ENCODE measurements around the gene GLUD1. TPM values are rescaled to one million over a fixed set of nuclear protein-coding genes. Genes with fewer than 3 reads are reported as not detected.
A peak's percentile ranks its signal among the peaks of the same experiment; 100 is the strongest.
"Not testable (repeated sequence)": the region's sequence is repeated elsewhere in the genome, so short reads cannot be mapped to it uniquely, and the experiment has no call there.

GLUD1 gene
- total RNA-seq, result 213 TPM

DNA sequence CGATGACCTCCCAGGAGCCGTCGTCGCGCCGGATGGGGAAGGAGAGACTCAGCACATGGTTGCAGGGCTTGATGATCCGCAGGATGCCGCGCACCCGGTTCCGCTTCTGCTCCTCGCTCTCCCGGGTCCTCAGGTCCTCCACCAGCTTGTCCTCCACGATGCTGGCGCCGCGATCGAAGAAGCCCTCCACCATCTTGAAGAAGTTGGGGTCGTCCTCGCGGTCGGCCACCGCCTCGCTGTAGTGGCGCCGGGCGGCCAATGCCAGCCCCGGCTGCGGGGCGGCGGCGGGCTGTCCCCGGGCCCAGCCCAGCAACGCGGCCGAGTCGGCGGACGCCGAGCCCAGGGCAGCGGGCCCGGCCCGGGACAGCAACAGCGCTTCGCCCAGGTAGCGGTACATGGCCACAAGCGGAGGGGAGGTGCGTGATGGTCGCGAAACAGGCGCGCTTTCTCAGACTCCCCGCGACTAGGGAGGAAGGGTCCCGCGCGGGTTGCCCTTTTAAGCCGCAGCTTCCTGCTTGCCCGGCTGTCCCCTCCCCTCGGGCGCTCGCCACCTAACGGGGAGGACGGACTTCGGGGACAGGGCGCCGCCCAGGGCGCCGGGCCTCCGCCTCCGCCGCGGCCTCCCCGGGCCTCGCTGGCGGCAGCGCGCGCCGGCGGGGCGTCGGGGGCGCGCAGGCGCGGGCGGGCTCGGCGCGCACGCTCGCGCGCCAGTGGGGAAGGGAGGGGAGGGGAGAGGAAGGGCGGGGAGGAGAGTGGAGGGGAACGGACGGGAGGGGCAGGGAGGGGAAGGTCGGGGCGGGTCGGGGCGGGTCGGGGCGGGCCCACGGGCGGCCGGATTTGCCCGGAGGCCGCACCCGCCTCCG is at the start of gene GLUD1, which contains the start of gene SHLD2:
GLUD1 (minus strand) TSS at position 471 of the 863 bp plus-strand sequence; CDS start at position 397, 74 bp downstream.
SHLD2 (plus strand) TSS at position 834 of the 863 bp plus-strand sequence. CDS start 56,149 bp downstream, outside the sequence.
- FAIRE-seq, result no peak
- peak; percentile 88 to 93 for DNase-seq (ENCODE audit: low spot score in 2 of 2)

DNA sequence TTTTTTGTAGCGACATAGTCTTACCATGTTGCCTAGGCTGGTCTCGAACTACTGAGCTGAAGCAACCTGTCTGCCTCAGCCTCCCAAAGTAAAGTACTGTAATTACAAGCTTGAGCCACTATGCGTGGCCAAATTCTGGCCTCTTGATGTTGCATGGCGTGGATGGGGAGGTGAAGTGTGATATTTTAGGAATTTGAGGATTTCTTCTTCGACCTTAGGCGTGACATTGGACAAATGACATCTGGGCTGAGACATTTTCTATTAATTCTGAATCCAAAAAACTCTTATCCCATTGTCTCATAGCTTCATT is 48.4 kb upstream of the GLUD1 start:
- not testable (repeated sequence) for DNase-seq (ENCODE audit: low spot score in 2 of 2); FAIRE-seq

DNA sequence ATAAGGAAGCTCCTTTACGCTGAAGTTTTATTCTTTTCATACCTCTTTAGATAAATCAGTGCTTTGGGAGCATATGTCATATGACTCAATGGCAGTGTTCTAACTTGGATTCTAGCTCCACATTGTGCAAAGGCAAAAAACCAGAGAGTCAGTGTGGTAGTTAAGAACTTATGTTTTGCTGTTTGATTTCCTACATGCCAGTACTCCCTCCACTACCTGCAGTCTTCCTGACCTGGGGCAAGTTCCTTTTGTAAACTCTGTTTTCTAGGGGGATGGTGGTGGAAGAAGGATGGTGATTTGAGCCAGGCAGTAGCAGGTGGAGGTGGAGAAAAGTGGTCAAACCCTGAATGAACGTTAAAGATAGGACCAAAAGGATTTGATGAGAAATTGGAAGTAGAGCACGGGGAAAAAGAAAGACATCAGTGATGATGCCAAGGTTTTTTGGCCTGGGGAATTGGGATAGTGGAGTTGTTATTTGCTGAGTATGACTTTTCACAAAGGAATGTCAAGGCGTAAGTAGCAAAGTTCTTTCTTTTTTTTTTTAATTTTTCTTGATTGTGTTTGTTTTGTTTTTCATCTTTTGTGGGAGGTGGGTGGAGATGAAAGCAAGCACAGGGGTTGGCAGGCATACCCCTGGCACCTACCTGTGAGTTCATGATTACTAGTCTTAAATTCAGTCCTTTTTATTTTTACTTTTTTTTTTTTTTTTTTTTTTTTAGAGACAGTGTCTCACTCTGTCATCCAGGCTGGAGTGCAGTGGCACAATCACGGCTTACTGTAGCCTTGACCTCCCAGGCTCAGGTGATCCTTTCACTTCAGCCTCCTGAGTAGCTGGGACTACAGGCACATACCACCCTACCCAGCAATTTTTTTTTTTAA is 47.8 kb upstream of the GLUD1 start:
- FAIRE-seq; DNase-seq (ENCODE audit: low spot score in 2 of 2): not testable (repeated sequence)

DNA sequence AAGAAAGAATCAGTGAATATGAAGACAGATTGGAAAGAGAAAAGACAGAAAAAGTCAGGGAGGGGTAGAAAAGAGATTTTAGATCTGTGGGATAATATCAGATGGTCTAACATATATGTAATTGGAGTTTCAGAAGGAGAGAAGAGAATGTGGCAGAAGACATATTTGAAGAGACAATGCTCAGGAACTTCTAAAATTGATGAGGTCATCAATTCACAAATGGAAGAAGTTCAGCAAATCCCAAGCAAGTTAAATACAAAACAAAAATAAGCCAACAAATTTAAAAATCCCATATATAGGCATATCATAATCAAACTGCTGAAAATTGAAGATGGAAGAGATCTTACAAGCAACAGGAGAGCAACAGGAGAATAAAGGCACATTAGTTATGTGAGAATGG is 42.8 kb upstream of the GLUD1 start:
- DNase-seq (ENCODE audit: low spot score in 2 of 2); FAIRE-seq: not testable (repeated sequence)

DNA sequence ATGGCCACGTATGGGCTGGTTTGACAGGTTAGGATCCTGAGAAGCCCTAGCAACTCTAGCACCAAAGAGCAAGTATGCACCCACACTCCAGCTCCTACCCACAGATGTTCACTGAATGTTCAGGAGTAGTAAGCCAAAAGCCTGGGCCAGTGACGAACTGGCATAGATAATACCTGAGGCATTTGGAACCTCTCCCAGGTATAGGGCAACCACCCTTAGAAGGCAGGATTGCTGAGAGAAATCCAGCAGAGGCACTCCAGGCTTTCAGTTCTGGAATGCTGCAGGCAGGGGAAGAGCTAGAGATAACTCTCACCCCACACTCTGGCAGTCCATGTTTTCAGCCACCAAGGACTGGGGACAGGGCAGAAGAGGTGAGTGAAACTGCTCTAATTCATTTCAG is 39.8 kb upstream of the GLUD1 start:
- FAIRE-seq; DNase-seq (ENCODE audit: low spot score in 2 of 2): not testable (repeated sequence)

DNA sequence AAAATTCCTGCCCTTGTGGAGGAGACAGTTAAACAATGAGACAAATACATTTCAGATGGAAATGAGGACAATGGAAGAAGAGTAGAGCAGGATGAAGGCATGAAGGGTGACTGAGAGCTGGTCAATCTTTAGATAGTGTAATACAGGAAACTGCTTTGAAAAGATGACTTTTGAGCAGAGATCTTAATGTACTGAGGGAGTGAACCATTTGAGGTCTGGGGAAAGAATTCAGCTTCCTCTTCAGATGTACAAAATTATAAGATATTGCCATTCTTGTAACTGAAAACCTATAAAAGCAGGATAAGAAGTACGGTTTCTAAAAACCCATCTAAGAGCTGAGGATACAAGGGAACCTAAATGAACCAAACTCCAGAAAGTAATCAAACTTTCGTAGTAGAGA is 39.3 kb upstream of the GLUD1 start:
- not testable (repeated sequence) for DNase-seq (ENCODE audit: low spot score in 2 of 2); FAIRE-seq

DNA sequence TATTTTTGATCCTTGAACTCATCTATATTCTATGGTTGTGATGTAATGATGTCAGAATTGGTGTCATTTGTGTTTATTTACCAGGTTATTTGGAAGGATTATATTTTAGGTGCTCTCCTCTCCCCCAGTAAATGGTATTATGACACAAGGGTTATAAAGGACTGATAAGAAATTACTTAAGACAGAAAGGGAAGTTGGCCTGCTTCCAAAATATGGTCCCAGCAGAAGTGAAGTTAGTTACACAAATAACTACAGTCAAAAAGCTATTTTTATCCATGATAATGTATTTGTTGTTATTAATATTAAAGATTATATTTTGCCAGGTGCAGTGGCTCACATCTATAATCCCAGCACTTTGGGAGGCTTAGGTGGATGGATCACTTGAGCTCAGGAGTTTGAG is 37.5 kb upstream of the GLUD1 start:
- not testable (repeated sequence) for FAIRE-seq; DNase-seq (ENCODE audit: low spot score in 2 of 2)

DNA sequence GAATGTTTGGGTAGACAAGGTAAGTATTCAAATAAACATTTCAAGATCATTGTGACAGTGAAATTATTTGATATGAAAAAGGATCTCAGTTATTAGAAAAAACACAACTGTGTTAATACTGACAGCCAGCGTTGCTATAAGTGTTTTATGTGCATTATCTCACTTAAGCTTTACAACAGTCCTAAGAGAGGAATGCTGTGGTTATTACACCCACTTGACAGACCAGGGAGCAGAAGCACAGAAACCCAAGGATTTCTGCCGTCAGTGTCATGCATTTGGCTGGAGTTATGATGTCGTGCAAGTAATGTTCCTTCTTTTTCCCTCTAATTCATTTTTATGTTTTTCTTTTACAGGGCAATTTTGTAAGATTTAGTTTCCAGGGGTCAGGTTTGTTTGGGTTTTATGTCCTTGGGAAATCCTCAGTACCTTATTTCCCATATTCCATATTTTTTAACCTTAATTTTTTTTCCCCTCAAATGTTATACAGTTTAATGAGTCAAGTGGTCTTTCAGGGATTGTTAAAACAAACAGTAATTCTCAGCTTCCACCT is 33.0 kb upstream of the GLUD1 start:
- DNase-seq (ENCODE audit: low spot score in 2 of 2); FAIRE-seq: not testable (repeated sequence)

DNA sequence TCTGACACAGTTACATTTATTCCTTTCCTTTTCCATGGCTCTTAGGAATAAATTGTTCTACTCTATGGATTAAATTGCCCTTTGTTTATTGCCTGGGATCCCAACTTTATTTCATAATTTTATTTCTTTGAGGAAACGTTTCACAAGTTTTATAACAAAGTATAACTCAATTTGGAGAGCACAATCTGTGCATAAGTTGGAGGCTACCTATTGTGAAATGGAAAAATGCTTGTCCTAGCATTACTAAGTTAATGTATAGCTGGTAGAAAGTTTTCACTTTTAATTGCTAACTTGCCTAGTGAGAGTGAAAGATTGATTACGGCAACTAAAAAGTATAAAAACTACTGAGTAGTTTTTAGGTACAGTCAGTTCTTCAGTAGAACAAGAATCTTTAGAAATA is 32.4 kb upstream of the GLUD1 start:
- not testable (repeated sequence) for DNase-seq (ENCODE audit: low spot score in 2 of 2)
- FAIRE-seq, result peak; percentile 58

DNA sequence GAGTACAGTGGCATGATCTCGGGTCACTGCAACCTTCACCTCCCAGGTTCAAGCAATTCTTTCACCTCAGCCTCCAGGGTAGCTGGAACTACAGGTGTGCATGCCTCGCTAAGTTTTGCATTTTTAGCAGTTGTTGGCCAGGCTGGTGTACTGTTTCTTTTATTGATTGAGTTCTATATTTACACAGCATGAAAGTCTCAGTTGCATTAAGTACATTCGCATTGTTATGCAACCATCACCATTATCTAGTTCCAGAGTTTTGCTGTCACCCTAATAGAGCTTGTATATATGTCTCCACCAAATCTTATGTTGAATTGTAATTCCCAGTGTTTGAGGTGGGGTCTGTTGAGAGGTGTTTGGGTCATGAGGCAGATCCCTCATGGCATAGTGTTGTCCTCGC is 28.7 kb upstream of the GLUD1 start:
- not testable (repeated sequence) for FAIRE-seq; DNase-seq (ENCODE audit: low spot score in 2 of 2)

DNA sequence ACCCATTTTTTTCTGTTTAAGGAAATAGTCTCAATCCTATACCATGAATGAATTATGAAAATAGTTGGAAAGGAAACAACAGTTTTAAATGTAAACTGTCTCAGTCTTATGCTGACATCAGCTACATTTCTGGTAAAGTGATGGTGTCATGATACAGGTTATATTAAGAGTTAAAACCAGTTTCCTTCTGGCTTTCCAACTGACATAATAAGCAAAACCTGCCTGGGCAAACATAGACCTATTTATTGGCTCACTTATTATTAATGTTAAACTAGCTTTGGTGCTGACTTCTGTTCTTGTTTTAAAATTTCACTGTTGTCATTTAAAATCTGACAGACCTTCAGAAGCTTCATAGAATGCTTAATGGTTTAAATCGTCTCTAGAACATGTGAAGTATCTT is 24.4 kb upstream of the GLUD1 start:
- DNase-seq (ENCODE audit: low spot score in 2 of 2); FAIRE-seq: not testable (repeated sequence)

DNA sequence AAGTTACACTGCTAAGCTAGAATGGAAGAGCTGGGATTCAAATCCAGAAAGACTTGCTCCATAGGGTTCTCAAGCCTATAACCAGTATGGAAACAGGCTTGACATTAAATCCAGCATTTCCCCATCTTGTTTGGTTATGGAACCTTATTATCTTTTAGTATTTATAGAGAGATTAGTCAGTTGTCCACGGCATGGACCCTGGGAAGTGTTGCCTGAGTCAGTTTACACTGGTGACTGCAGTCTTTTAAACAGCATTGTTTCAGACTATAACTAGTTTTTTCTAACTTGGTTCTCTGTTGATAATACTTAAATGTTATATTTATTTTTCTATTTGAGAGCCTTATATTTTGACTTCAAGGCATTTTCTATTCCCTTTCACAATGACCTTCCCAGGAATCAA is 23.5 kb upstream of the GLUD1 start:
- FAIRE-seq, result peak; percentile 89
- DNase-seq (ENCODE audit: low spot score in 2 of 2), result not testable (repeated sequence)

DNA sequence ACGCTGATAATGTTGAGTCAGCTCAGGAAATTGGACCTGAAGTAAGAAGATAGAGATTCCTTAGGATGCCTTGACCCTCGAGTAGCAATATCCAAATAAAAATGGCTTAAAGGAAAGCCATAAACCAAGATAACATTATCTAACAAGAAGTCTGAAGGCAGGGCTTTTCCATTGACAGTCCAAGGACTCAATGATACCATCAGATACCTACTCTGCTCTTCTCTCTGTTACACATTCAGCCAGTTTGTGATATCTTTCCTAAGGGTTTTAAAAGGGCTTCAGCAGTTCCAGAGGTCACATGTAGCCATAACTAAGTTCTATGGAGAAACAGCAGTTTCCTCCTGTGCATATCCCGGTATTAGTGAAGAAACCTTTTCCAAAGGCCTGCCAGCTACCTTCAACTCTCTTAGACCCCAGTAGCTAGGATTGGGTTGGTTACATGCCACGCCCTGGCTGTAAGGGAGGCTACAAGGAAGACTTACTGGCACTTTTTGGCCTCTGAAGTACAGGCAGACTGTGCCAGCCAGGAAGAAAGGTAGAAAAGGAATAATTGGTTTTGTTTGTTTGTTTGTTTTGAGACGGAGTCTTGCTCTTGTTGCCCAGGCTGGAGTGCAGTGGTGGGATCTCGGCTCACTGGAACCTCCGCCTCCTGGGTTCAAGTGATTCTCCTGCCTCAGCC is 10.9 kb upstream of the GLUD1 start:
- FAIRE-seq (no peak), DNase-seq (ENCODE audit: low spot score in 2 of 2) (no peak)

DNA sequence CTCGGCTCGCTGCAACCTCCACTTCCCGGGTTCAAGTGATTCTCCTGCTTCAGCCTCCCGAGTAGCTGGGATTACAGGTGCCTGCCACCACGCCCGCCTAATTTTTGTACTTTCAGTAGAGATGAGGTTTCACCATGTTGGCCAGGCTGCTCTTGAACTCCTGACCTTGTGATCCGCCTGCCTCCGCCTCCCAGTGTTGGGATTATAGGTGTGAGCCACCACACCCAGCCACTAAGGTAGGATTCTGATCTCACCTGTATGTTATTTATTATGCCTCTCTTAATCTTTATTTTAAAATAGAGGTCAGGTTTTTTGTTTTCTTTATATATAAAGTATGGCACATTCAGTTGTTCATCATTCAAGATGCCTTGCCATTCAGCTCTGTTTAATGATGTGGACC is 10.1 kb upstream of the GLUD1 start:
- FAIRE-seq; DNase-seq (ENCODE audit: low spot score in 2 of 2): not testable (repeated sequence)

DNA sequence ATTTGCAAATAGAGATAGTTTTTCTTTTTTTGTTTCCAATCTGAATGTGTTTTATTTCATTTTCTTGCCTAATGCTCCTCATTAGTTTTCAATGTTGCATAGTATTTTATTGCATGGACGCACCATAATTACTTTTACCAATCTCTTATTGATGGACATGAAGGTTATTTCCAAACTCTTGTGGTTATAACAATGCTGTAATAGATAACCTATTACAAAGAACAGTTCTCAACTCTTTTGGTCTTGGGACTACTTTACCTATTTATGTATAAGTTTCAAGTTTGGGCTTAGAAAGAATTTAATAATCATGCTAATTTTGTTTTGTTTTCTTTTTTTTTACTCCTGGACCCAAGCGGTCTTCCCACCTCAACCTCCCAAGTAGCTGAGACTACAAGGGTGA is 7.4 kb upstream of the GLUD1 start:
- FAIRE-seq, result no peak
- DNase-seq (ENCODE audit: low spot score in 2 of 2), result no peak

DNA sequence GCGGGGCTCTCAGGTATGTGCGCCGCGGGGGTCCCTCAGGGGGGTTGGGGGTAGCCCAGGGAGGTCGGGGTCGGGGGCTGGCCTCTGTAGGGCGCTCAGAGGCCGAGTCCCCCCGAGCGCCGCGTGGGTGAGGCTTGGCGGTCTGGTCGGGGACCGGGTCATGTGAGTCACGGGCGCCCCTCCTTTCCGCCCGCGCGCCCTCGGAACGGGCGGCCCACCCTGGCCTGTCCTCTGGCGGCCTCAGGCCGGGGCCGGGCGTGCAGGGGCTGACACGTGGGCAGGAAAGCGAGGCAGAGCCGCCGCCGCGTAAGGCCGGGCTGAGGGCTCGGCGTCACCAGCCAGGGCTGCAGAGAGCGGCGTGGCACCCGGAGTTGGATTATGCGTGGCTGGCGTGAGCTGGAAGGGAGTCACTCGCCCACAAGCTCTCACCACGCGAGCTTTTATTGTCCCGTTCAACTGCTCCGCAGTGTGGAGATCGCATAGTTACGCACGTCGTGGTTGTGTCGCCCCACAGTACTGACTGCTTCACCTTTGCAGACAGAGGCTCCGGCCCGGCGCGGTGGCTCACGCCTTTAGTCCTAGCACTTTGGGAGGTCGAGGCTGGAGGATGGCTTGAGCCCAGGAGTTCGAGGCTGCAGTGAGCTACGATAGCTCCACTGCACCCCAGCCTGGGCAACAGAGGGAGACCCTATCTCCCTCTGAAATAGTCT is 748 bp upstream of the GLUD1 start:
- FAIRE-seq (no peak), DNase-seq (ENCODE audit: low spot score in 2 of 2) (peak in 1 of 2 donors; percentile 74)

DNA sequence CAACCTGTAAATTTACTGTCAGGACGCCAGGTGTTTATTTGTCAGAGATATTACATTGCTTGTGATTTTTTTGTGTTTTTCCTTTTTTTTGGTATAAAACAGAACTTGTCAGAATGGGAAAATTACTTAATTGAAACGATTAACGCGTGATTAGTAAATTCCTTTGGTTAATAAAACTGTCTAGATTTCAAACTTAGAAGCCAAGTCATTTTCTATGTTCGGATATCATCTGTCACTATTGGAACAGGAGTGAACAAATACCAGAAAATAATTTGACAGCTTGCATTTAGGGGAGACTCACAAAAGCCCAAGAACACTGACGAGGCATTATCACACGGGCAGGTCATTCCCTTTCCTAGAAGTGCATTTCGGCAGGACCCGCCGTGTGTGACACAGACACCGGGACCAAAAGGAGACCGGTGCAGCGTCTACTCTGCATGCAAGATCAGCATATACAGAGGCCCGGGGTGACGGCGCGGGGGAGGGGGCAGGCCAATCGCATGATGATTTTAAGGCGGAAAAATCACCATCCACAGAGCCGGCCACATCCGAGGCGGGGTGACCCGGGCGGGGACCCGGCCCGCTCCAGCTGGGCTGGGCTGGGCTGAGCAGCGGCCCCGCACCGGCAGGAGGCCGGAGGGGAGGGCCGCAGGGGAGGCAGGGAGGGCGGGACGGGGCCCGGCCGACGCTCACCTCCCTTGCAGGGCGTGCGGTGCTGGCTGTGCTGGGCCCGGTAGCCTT is 841 bp downstream of the GLUD1 start:
- FAIRE-seq, result no peak
- peak in 1 of 2 donors; percentile 20 for DNase-seq (ENCODE audit: low spot score in 2 of 2)

DNA sequence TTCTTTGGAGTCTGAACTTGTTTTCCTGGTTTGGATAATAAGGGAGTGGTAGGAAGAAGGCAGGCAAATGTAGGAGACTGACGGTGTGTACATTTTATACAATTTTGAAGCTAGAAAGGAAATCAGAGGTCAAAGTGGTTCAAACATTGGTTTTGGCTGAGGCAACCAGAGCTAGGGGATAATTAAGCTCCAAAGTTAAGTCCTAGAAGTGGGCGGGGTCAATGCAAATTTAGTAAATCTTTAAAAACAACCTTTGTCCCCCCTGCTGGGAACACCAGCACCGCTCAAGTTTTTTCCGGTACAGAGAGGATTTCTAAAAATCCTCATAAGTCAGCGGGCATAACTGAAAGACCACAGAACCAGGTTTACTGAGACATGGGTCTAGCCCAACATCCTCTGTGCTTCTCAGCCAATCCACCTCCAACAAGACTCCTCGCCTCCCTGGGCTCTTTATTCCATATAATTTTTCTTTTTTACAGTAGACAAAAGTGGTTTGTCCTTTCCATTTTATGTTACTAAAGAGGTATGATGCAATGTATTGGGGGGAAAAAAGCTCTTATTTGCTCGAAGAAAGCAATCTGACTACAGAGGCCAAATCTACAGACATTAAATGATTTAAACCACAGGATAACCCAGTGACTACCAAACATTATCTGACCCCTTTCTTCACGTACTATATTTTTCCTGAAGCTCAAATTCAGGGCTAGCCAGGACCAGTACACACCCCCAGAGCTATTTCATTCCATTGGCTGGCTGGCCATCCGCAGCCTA is 1.6 kb downstream of the GLUD1 start:
- DNase-seq (ENCODE audit: low spot score in 2 of 2), result no peak
- no peak for FAIRE-seq
